Measurements from ENCODE around the gene IER5. TPM values are rescaled to one million over a fixed set of nuclear protein-coding genes. Genes with fewer than 3 reads are reported as not detected.
"Not testable (repeated sequence)": the region's sequence is repeated elsewhere in the genome, so short reads cannot be mapped to it uniquely, and the experiment has no call there.

IER5 gene
- polyA plus RNA-seq, 1 experiment, result 16.9 TPM

DNA sequence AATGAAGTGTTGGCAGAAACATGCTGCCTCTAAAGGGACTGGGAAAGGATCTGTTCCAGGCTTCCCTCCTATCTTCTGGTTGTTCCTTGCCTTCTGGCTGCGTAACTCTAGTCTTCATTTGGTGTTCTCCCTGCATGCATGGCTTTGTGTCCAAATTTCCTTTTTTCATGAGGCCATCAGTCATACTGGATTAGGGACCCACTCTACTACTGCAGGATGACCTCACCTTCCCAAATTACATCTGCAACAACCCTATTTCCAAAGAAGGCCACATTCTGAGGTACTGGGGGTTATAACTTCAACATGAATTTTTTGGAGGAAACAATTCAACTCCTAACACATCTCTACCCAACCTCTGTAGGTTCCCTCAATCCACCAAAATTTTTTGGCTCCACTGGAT lies 28.4 kb upstream of the IER5 start:
- Histone ChIP-seq H3K4me3 (ENCODE audit: low read depth, low read length) (no peak overlapping the region), H3K27me3 (ENCODE audit: control insufficient read depth, insufficient read depth, low read length) (no peaks in the 10 kb centered on the region), H3K36me3 (ENCODE audit: control insufficient read depth, insufficient read depth, low read length) (no peaks in the 10 kb centered on the region)
- ChIA-PET CTCF (no interaction called here), POLR2A (no interaction called here)
- DNase-seq (ENCODE audit: low read depth), result no peak
- TF ChIP-seq, protein P1, sequence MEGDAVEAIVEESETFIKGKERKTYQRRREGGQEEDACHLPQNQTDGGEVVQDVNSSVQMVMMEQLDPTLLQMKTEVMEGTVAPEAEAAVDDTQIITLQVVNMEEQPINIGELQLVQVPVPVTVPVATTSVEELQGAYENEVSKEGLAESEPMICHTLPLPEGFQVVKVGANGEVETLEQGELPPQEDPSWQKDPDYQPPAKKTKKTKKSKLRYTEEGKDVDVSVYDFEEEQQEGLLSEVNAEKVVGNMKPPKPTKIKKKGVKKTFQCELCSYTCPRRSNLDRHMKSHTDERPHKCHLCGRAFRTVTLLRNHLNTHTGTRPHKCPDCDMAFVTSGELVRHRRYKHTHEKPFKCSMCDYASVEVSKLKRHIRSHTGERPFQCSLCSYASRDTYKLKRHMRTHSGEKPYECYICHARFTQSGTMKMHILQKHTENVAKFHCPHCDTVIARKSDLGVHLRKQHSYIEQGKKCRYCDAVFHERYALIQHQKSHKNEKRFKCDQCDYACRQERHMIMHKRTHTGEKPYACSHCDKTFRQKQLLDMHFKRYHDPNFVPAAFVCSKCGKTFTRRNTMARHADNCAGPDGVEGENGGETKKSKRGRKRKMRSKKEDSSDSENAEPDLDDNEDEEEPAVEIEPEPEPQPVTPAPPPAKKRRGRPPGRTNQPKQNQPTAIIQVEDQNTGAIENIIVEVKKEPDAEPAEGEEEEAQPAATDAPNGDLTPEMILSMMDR (IDR thresholded peaks at IDR 0.05; ENCODE audit: insufficient read depth, low read depth, low read length), result no peak

DNA sequence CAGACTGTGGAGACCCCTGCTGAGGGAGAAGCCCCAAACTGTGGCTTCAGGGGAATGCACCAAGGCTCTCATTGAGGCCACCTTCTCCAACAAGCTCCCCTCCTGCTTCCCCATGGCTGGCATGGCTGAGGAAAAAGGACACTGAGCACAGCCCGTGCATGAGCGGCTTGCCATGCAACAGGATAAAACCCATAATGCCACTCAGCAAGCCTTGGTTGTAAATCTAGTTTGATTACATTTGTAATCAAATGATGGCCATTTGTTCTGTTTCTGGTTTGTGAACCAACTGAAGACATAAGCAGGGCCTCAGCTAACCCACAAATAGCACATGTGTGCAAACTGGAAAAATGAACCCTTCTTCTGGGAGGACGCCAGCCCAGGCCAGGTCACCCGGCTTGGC lies 27.6 kb upstream of the IER5 start:
- H3K27me3 ChIP-seq (ENCODE audit: control insufficient read depth, insufficient read depth, low read length); POLR2A ChIA-PET; H3K36me3 ChIP-seq (ENCODE audit: control insufficient read depth, insufficient read depth, low read length); H3K4me3 ChIP-seq (ENCODE audit: low read depth, low read length); DNase-seq (ENCODE audit: low read depth): not testable (repeated sequence)
- CTCF ChIA-PET, result interaction anchor here (1.3 to 2.2 kb wide), 2 partner anchors 19 to 82 kb away, joined by 3 to 11 read pairs; no protein-coding TSS in a partner anchor

DNA sequence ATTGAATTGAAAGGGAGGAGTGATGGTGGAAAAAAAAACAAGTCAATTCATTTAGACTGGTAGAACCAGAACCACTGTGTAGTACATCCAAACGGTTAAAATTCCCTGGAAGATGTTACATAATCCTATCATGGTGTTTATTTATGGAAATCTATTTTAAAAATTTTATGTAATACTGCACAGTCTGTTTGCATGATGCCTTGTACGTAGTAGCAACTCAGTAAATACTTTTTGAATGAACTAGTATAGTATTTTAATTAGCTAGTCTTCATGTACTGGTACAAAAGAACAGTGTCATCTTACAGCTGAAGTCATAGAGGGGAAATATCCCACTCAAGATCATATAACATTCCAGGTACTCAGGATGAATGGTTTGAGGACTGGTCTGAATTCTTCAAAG lies 27.0 kb upstream of the IER5 start:
- Histone ChIP-seq H3K27me3 (ENCODE audit: control insufficient read depth, insufficient read depth, low read length) (no peaks in the 10 kb centered on the region), H3K4me3 (ENCODE audit: low read depth, low read length) (no peak overlapping the region), H3K36me3 (ENCODE audit: control insufficient read depth, insufficient read depth, low read length) (no peaks in the 10 kb centered on the region)
- TF ChIP-seq, protein P1 (IDR thresholded peaks at IDR 0.05; ENCODE audit: insufficient read depth, low read depth, low read length), result no peak
- ChIA-PET CTCF (interaction anchor here (1.3 to 2.2 kb wide), 2 partner anchors 19 to 81 kb away, joined by 3 to 11 read pairs; no protein-coding TSS in a partner anchor), POLR2A (no interaction called here)
- DNase-seq (ENCODE audit: low read depth), result no peak

DNA sequence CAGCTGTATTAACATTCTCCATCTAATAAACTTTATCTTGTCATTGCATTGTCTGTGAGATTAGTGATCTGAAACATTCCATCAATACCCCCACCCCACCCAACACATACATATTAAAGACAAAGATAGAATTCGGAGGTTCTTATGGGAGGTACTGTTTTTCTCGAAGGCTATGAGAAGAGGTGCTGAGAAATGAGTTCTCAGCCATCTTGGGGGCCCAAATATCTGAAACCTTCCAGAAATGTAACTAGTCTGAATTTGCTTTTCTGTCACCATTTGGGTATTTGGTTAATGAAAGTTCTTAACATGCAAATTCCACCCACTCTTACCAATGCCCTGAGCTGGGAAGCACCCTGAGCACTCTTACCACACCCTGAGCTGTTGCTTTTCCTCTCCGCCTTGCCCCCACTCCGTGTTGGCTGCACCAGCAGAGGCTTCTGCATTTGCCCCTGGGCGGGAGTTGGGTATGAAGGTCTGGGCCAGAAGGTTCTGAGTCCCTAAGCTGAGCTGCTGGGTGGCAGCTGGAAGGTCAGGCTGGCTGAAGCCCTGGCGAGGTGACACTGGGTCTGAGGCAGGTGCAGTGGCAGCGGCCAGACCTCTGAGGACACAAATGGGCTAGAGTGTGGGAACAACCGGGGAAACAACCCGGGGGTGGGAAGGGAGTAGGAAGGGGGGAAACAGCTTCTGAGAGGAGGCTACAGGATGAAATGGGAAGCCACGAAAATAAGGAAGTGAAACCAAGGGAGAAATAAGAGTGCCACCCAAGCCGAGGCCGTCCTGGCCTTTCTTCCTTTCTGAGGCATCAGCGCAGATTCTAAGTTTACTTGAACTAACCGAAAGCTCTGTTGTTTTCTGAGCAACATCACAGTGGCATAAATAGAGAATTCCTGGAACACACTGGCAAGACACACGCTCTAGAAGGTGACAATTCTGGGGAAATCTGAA lies 26.3 kb upstream of the IER5 start:
- ChIA-PET POLR2A (interaction anchor here (0.7 kb wide), 1 partner anchor 27 kb away, joined by 6 read pairs; the partner anchor contains the start of gene IER5), CTCF (interaction anchor here (1.1 to 2.2 kb wide), 4 partner anchors 9 to 181 kb away, joined by 3 to 11 read pairs (median 4); no protein-coding TSS in a partner anchor)
- Histone ChIP-seq H3K36me3 (ENCODE audit: control insufficient read depth, insufficient read depth, low read length) (no peaks in the 10 kb centered on the region), H3K27me3 (ENCODE audit: control insufficient read depth, insufficient read depth, low read length) (no peaks in the 10 kb centered on the region), H3K4me3 (ENCODE audit: low read depth, low read length) (no peak overlapping the region)
- DNase-seq (ENCODE audit: low read depth), result no peak
- TF ChIP-seq, protein P1 (IDR thresholded peaks at IDR 0.05; ENCODE audit: insufficient read depth, low read depth, low read length), result no peak

DNA sequence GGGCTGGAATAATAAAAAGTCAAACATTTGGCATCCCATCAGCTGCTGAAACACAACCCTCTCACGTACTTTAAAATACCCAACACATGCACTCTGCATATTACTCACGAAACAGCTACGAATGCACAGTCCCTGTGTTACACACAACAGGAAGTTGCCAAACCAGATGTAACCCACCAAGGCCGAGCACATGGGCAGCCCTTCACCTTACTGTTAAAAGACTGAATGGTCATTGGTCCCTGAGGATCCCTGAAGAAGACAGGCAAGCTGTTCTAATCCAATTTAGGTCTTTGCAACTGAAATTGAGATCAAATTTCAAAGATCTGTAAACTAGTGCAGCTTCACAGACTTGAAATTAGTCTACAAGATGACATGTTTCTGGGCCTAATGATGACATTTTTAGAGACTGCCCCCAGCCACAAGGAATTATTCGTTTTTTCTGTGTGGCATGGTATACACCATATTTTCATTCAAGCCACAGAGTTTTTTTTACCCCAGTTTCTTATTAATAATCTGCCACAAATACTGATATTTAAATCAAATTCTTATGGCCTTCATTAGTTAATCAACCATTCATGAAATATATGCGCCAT lies 25.6 kb upstream of the IER5 start:
- POLR2A ChIA-PET, result interaction anchor here (0.7 kb wide), 1 partner anchor 26 kb away, joined by 6 read pairs; the partner anchor contains the start of gene IER5
- Histone ChIP-seq H3K4me3 (ENCODE audit: low read depth, low read length) (no peak overlapping the region), H3K27me3 (ENCODE audit: control insufficient read depth, insufficient read depth, low read length) (no peaks in the 10 kb centered on the region), H3K36me3 (ENCODE audit: control insufficient read depth, insufficient read depth, low read length) (no peaks in the 10 kb centered on the region)
- TF ChIP-seq, protein P1 (IDR thresholded peaks at IDR 0.05; ENCODE audit: insufficient read depth, low read depth, low read length), result no peak
- peak; percentile 60 for DNase-seq (ENCODE audit: low read depth)
- CTCF ChIA-PET, result interaction anchor here (1.1 to 2.2 kb wide), 3 partner anchors 8 to 181 kb away, joined by 3 to 11 read pairs (median 4); no protein-coding TSS in a partner anchor

Measured in BJ (cell line).